Epidermal melanocyte (primary cell): Measurements from ENCODE around the gene SPATA6L.

Experiments
- DNase-seq: peaks from one replicate; pipeline ENCODE4 v3.0.0; 2011; ENCODE audit warnings: low spot score; ENCODE audit not compliant: insufficient read length

The SPATA6L gene

DNA sequence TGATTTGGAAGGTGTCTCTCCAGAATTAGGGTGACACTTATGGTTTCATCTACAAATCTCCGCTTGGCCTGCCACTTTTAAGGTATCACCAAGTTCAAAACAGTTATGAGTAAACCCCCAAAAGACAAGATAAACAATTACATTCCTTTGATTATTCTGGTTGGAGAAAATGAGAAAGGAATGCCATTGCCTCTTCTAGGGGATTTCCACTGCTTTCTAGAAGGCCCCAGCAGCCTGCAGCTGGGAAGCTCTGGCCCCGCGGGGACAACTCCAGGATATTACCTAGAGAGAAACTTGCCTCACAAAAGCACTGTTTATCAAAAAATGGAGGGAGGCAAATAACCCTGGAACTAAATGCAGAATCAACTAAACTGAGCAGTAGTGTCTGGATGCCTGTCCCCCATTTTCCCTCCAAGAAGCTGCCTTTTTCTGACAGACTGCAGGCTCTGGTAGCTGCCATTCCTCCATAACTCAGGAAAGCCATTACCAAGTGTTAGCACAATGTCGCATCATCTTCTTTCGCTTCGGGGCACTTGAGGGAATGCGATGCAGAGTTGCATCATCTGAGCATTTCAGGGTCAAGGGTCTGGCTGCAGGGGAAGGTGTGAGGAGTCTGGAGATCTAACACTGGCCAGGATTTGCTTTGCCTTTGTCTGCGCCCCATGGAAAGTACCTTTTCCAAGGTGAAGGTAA is 75.7 kb downstream of the SPATA6L start:
- no peak for DNase-seq

DNA sequence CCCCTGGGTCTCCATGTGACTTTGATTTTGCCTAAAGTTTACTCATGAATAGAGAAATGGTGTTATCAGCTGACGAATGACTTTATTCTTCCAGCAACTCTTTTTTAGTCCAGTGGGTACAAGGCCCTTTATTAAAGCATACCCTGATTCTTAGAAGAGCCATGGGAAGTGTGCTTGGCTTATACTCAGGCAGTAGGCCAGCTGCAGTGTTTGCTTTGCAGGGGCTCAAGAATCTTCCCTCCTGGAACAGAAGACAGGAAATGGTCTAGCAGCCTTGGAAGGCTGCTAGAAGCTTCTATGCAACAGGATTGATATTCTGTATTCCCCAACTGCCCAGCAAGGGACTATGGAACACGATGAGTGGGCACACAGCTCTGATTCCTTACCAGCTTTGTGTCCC is 77.6 kb downstream of the SPATA6L start:
- no peak for DNase-seq

DNA sequence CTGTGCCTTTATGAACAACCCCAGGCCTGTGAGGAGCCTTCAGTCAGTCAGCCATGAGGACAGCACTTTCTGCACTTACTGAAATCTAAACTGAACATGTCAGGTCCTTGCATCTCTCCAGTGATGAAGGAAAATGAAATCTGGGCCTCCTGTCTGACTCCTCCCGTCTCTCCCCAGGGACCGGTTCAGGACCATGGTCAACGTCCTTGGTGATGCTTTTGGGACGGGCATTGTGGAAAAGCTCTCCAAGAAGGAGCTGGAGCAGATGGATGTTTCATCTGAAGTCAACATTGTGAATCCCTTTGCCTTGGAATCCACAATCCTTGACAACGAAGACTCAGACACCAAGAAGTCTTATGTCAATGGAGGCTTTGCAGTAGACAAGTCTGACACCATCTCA is 81.1 kb downstream of the SPATA6L start:
- DNase-seq = no peak

DNA sequence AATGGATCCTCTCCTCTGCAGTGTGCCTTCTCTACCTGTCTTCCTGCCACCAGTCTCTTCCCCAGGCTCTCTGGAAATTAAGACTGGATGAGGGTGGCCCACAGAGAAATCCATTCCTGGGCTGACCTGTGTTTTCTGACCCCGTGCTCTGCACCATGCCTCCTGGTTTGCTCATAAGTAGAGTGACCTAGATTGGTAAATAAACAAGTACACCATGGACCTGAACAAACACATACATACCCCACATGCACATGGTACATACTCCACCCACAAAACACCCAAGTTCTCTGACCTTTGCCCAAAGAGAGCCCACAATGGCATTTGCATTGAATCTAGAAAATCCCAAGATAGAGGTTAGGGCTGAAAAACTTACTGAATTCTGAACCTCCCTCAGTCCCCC is 81.6 kb downstream of the SPATA6L start:
- no peak for DNase-seq

DNA sequence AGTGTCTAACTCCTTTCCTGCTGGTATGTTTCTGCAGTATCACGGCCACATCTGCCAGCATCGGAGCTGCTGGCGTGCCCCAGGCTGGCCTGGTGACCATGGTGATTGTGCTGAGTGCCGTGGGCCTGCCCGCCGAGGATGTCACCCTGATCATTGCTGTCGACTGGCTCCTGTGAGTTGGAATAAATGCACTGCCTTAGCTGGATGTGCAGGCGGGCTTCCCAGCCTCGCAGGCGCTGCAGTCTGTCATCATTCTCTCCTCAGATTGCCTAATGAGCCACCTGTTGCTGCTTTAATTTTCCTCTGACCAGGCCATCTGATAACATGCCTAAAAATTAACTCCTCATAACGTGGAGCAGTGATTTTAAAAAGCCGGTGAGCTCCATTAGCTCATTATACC is 83.3 kb downstream of the SPATA6L start:
- DNase-seq = no peak

DNA sequence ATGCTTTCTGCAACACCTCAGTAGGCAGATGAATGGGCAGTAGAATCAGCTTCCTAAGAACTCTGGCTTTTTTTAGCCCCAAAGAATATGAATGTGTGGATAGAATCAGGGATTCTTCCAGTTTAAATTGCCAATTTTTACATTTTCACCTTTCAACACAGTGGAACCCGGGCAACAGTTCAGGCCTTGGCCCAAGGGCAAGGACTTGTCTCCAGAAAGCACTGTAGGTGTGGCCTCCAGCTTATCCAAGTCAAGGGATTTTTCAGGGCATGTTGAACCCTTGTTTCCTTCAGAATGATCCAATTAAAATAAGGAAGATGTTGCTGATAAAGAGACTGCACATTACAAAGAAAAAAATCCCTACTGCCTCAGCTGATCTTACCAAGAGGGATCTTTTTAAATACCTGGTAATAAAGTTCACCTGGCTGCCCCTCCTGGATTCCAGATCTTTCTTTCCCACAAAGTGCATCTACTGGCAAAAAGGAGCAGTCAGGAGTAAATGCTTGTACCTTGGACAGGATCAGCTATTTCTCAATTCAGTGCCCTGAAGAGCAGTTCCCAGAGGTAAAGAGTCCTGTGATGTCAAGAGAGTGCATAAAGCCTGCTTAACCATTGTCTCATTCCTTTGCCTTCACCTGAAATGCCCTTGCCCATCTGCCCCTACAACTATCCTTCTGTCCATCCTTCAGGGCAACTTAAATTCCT is 84.3 kb downstream of the SPATA6L start:
- no peak for DNase-seq

DNA sequence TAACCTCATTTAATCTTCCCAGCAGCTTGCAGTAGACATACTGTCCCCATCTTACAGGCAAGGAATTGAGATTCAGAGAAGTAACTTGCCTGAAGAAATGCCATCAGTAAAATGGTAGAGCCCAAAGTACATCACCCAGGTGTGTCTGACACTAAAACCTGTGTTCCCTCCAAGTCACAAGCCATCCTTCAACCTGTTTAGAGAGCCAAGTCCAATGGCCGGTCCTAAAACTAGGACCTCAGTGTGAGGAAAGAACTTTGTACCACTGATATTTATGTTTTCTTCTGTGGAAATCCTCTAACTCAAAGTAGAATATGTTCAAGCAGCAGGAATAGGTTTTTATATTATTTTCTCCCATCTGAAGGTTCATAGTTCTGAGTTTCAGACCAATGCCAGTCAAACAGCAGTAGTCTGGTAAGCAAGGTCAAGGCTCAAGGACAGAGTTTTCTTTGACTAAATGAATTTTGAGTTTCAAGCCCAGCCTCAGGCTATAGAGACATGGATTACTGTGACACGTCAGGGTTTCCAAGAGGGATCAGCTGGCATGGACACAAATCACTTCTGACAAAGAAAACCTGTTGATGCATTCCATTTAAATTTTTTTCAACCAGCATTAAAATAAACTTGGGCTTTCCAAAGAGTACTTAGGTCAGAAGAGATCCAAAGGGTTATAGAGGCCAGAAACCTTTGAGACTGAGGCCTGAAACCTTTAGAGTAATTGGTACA is 85.1 kb downstream of the SPATA6L start:
- DNase-seq = no peak

DNA sequence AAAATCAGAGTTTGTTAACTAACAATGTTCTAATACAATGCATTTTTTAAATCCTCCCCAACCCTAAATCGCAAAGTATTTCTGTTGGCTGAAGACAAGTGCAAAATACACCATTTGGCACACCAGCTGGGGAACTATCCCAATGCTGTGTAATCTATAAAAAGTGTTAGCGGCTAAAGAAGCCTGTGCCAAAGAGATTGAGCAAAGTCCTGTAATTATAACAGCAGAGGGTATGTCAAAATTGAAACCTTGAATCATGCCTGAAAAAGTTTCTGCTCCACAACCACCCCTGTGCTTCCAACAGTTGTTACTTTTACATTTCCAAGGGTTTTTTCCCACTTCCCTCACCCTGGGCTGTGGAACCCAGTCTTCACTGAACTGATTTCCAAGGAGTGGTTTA is 87.3 kb downstream of the SPATA6L start:
- DNase-seq = no peak

DNA sequence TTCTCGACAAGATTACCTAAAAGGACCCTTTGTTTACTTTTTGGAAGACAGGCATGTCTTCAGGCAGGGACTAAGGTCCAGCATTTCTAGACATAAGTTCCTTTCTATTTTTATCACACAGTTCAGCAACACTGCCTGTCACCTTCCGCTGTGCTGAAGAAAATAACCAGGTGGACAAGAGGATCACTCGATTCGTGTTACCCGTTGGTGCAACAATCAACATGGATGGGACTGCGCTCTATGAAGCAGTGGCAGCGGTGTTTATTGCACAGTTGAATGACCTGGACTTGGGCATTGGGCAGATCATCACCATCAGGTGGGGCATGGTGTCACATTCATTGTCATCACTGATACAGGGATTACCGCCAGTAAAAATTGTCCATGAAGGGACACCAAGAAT is 89.8 kb downstream of the SPATA6L start:
- DNase-seq = no peak

DNA sequence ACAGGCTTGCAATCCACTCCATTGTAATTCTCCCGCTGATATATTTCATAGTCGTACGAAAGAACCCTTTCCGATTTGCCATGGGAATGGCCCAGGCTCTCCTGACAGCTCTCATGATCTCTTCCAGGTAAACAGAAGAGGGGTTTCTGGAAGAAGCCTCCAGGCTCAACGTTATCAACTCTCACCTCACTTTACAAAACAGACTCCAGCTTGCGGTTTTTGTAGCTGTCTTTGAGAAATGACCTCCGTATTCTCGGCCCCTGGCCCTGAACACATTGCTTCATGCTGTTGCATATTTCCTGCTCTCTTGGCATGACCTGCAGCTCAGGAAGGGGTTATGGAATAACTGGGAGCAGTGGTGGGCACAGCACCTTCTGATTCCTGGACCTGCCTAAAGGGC is 90.3 kb downstream of the SPATA6L start:
- DNase-seq = no peak

DNA sequence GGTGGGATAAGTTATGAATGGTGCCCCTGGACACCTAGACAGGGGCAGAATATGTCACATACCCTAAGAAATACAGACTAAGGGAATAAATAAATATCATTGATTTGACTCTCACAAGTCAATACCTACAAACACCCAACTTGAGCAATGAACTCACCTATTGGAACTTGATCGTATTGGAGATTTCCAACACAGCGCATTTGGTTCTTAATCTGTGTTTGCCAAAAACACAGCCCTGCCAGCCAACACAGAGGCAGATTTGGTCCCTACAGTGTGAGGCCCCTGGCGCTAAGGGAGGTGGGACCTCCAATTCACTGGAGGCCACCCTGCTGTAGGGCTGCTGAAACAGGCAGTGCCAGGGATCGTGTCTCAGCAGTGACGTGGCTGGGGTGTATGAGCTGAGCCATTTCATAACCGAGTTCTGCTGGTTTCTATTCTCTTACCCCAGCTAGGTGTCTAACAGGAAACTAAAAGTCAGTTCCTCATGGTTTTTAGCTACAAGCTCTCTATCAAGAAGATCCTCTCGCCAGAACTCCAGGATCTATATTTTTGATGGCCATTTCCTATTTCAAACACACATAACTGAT is 91.5 kb downstream of the SPATA6L start:
- no peak for DNase-seq

DNA sequence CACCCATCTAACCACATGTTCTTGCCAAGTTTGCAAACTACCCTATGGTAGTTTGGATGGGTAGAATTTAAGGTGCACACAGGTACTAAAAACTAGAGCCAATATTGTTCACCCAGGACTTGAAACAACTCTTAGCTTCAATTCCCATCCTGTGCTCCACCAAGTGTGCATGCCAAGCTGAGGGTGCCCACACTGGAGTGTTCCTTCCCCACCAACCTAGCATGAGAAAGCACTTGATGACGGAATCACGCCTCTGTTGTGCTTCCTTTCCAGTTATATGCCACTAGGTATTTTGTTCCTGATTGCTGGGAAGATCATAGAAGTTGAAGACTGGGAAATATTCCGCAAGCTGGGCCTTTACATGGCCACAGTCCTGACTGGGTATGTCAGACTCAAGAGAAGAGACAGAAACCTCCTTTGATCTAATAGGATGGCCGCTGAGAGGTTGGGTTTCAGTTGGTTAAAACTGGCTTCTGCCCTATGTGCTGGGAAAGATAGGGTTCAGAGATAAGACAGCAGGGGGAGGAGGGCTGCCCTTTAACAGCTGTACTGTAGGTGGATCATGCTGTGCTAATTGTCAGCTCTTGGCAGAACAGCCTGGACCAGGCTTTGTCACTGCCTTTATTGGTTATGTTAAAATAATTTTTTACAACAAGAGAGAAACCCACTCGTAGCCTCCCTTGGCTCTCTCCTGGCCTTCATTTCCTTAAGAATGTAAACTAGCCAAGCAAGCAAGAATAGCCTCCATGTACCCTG is 92.5 kb downstream of the SPATA6L start:
- DNase-seq = no peak

DNA sequence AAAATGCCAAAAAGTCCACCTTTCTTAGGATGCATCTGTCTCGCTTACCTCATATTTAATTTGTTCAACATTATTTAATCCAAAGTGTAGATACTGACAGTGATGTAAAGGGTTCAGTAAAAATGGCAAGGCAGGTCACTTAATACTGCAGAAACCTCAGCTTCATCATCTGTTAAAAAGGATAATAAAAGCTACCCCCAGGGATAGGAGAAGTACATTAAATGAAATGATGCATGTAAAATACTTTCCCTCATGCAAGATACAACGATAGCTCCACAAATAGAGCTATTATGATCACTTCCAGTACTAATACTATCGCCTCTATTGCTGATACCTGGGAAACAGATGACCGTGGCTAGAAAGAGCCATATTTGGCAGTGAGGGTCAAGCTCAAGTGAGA is 93.1 kb downstream of the SPATA6L start:
- DNase-seq = no peak

DNA sequence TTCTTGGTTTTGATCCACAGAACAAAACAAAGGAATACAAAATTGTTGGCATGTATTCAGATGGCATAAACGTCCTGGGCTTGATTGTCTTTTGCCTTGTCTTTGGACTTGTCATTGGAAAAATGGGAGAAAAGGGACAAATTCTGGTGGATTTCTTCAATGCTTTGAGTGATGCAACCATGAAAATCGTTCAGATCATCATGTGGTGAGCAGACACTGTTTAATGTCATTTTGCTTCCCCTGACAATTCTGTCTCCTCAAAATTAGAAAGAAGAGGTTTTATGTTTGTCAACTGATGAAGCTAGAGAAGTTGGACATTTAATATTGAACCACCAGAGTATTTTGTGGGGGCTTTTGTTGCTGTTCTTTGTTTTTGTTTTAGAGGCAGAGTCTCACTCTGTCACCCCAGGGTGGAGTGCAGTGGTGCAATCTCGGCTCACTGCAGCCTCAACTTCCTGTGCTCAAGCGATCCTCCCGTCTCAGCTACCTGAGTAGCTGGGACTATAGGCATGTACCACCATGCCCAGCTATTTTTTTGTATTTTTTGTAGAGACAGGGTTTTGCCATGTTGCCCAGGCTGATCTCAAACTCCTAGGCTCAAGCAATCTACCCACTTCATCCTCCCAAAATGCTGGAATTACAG is 94.0 kb downstream of the SPATA6L start:
- DNase-seq = no peak

DNA sequence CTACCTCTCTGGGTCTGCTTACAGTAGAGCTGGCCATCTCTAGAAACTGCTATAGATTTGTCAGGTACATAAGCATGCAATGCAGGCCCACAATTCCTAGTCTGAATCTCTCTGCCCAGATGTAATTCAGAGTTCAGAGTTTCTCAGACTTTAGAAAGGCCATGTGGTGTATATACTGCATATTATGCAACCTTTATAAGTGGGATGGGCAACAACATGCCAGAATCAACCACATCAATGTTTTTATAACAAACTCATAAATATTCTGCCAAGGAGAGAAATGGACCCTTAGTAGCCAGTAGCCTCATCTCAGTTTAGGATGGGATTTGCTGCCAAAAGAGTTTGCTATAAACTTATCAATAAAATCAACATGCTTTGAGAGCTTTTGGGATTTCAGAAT is 97.2 kb downstream of the SPATA6L start:
- DNase-seq = no peak

DNA sequence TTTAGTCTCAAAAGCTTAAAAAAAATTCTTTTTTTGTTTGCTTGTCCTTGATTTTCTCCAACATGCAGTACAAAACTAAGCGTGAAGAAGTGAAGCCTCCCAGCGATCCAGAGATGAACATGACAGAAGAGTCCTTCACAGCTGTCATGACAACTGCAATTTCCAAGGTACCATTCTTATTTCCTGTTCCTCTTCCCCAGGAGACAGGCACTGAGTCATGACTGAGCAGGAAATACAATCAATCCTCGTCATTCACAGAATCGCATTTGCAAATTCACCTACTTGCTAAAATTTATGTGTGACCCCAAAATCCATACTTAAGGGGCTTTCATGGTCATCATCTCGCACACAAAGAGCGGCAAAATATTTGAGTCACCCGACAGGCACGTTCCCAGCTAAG is 98.7 kb downstream of the SPATA6L start:
- no peak for DNase-seq

DNA sequence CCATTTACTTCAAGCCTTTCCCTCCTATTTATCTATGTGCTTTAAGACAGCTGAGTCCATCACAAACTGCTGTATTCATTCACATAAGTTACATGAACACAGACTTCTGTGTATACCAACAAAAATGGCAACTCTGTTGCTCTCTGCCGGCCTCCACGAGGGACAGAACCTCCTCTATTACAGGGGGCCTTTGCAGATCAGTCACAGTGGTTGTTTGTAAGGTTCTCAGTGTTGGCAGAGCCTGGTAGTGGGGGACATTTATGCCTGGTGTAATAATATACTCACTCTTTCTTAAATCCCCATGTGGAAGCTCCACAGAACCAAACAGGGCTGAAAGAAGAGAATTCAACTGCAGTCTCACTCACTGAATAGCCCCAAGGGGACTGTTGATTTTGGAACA is 99.5 kb downstream of the SPATA6L start:
- no peak for DNase-seq

DNA sequence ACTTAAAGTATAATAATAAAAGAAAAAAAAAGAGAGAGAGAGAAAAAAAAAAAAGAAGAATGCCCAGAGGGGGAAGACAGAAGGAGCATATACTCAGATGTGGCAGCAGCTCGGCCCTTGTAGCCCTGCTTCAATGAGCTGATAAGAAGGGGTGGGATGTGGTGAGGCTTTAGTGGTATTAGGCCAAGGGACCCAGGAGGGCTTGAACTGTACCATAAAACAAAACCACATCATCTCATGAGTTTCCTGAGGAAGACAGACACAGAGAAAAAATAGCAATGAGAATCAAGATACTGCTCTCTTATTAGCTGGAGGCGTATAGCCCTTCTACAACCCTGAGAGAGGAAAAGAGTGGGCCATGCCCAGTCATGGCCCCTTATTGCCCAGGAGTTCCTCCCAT is 103.2 kb downstream of the SPATA6L start:
- no peak for DNase-seq

DNA sequence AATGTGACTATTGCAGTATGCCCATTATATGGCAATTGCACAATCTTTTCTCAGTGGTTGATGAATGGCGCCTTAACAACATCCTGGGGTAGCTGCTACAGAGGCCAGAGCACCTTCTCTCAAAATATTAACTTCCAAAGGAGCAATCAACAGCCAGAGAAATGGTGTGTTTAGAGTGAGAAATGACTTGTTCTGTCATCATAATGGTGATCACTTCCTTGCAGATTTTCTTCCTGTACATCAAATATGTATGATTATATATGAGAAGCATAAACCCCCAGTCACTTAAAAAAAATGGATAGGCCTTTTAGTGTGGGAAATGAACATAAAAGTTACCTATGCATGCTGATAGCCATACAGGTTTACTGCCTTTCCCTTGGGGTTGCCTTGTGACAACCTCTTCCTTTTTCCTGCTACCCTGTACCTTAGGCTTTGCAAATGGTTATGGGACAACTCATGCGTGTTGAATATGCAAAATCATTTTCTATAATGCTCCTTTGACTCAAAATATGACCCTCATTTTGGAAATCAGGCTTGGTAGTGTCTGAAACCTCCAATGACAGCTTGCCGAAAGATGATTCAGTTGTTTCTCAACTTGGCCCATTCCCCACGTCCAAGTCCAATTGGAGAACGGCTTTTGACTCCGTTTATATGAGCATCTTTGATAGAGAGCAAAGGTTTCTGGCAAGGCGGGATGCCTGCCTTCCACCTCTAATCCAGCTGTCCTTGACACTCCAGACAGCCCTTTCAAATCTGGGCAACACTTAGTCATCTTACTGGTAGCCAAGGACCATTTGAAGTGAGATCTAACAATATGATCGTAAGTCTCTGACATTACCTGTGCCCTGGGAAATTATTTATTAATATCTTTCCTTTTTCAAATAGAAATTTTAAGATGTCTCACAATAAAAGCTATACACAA is 106.8 kb downstream of the SPATA6L start:
- DNase-seq = no peak
